GM18861 (cell line): ENCODE results near the gene CLMP.

Experiments used
- ATAC-seq: cut with Tn5 transposase; IDR thresholded peaks from one replicate; pipeline ENCODE4 v1.9.1; 2021; ENCODE audit not compliant: unreplicated experiment

The CLMP gene

DNA sequence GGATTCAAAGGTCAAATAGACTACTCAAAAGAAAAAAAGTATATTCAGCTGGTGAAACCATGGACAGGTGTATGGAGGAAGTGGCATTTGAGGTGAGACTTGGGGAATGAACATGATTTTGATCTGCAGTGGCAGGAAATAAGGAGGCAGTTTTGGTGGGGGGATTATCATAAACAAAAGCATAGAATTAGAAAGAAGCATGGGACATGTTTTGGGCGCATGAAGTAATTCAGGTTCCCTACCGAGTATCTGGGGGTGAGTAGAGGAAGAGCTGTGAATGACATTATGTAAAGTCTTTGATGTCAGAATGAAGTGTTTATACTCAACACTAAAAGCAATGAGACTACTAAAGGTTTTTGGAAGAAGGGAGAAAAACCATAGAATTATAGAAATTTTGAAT lies 3.1 kb downstream of the CLMP start:
- ATAC-seq, result no peak

DNA sequence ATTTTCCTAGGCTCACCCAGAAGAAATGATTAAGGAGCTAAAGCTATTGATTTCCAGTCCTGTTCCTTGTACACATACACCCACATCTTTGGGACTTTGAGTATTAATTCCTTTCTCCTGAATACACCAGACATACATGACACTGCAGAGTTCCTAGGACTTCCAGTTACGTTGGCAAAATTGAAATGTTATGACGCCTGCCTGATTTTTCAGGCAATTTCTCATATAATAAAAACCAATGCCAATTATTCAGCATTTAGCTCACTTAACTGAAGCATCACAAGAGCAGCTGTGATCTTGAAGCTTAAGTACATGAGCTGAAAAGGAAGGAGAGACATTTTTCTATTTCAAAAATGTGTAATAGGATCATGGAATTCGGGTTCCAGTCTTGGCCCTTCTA lies 4.5 kb downstream of the CLMP start:
- ATAC-seq, result no peak

GRCh38 chr11:123188508-123189165 lies 6.4 kb downstream of the CLMP start:
- ATAC-seq, result no peak

DNA sequence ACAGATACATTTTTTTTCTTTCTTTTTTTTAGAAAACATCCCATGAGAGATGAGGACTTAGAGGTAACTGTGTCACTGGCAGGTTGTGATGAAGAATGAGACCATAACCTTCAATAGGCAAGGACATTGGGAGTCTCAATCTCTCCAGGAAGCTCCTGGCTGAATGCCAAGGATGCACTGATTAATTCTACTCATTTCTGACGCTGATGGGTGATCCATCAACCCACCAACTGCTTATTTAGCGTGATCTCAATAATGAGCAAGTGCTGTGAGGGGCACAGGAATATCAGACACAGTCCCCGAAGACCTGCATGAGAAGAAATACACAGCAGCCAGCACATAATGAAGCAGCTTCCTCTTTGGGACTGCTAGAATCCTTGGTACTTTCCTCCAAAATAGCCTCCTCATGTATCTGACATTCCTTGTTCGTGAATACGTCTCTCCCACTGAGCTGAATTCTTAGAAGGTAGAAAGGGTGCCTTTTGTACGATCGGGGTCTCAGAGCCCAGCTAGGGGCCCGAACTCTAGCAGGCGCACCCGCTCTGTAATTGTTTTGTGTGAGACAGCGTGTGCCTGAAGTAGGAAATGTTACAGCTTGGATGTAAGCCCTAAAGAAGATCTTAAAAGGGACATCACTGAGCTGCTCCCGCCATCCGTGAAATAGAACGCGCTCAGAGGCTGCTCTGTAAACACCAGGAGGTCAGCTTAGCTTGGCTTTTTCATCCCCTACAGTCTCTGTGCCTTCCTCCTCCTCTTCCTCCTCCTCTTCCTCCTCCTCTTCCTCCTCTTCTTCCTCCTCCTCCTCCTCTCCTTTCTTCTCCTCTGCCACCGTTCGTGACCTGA lies 7.2 kb downstream of the CLMP start:
- no peak for ATAC-seq

DNA sequence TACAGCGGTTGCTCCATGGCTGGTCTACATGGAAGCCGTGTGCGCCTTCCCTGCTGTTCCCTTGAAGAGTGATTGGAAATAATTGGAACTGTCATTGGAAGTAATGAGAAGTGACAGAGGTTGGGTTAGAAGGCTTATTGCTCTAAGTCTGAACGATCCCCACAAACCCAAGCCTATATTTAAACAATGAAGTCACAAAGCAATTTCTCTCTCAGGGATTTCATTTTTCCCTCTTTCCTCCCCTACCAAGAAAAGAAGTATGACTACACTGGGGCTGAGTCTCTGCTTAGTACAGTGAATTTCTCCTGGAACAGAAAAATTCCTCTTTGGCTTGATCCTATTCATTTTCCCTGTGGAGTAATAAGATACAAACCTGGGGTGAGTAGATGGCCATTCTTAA lies 7.8 kb downstream of the CLMP start:
- no peak for ATAC-seq

- ATAC-seq, result no peak
Observed at GRCh38 chr11:123186286-123186685, 8.8 kb downstream of the CLMP start.

DNA sequence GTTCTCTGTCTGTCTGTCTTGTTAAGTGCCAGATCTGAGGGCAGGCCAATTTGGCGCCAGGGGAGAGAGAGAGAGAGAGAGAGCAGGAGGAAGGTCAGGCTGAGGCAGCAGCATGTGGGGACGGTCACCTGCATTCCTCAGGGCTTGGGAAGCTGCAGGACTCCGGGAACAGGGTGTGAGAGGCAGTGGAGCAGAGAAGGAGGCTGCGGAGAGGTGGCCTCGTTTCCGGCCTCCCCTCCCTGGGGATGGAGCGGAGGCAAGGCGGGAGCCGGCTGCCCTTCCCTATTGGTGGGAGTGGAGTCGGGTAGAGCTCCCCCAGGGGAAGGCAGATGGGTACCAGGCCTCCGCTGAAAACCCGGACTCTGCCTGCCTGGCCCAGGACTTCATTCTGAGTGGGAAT lies 9.7 kb downstream of the CLMP start:
- ATAC-seq, result no peak

DNA sequence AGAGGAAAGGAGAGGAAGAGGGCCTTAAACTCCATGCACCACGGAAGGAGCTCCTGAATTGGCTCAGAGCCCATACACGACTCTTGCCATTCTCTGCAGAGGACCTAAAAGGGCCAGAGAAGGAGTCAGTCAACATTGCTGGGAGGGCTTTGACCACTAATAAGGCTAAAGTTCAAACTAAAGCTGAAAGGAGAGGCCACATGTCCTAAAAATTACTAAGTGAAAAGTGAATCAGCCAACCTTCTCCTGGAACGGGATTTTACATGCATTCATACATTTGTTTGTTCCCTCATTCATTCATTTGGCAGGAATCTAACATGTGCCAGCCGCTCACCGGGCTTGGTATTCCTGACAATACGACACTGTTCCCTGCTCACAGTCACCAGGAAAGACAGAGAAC lies 10.5 kb downstream of the CLMP start:
- no peak for ATAC-seq

- no peak for ATAC-seq
Observed at GRCh38 chr11:123183391-123184099, 11.5 kb downstream of the CLMP start.

- ATAC-seq, result no peak
Observed at GRCh38 chr11:123181767-123182500, 13.1 kb downstream of the CLMP start.

GRCh38 chr11:123181075-123181474 lies 14.0 kb downstream of the CLMP start:
- ATAC-seq, result no peak

DNA sequence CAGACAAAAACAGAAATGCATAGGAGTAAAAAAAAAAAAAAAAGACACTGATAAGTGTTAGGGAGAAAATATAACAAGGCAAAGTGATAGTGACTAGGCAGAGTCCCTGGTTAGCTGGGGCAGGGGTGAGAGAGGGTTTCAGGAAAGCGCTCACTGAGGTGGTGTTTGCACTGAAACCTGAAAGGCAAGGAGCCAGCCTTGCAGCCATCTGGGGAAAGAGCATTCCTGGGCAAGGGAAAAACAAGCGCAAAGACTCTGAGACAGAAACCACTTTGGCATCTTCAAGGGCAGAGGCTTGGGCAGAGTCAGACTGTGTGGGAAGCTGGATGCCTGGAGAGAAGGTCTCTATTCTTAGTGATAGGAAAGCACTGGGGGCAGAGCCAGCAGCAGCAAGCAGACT lies 14.5 kb downstream of the CLMP start:
- no peak for ATAC-seq

DNA sequence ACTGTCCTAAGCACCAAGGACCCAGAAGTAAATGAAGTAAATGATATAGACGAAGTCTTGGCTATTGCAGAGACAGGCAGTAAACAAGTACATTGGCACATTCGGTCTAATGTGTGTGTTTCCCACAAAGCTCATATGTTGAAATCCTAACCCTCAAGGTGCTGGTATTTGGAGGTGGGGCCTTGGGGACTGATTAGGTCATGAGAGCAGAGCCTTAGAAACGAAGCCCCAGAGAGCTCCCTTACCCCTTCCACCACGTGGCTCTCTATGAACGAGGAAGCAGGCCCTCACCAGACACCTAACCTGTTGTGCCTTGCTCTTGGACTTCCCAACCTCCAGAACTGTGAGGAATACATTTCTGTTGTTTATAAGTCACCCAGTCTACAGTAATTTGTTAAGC lies 14.9 kb downstream of the CLMP start:
- ATAC-seq, result no peak

DNA sequence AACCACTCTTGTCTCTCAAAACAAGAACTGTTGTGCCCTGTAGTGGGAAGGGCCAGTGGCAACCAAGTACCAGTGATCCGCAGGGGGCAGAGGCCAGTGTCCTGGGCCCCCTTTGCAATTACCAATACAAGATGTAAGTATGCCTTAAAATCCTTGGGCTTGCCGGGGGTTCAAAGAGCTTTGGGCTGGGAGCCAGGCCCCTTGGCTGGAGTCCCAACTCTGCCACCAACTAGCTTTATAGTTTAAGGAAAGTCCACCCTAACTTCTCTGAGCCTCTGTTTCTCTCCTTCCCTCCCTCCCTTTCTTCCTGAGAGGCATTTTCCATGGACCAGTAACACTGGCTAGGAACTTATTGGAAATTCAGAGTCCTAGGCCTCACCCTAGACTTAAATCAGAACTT lies 15.5 kb downstream of the CLMP start:
- no peak for ATAC-seq

- no peak for ATAC-seq
Observed at GRCh38 chr11:123178186-123178585, 16.9 kb downstream of the CLMP start.

DNA sequence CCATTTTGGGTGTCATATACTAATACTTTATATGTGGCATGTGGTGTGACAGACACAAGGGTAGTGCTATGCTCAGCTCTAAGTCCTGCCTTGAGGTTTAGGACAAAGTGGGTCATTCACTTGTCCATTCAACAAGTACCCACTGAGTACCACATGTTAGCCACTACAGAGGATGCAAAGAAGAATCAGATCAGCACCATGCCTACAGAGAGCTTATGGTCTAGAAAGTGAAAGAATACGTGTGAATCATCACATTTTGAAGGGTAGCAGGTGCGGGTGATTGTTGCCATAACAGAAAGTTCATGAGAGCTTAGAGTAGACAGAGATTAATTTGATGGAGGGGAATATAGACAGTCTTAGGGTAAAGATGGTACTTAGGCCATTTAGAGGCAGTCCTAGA lies 18.3 kb downstream of the CLMP start:
- no peak for ATAC-seq

DNA sequence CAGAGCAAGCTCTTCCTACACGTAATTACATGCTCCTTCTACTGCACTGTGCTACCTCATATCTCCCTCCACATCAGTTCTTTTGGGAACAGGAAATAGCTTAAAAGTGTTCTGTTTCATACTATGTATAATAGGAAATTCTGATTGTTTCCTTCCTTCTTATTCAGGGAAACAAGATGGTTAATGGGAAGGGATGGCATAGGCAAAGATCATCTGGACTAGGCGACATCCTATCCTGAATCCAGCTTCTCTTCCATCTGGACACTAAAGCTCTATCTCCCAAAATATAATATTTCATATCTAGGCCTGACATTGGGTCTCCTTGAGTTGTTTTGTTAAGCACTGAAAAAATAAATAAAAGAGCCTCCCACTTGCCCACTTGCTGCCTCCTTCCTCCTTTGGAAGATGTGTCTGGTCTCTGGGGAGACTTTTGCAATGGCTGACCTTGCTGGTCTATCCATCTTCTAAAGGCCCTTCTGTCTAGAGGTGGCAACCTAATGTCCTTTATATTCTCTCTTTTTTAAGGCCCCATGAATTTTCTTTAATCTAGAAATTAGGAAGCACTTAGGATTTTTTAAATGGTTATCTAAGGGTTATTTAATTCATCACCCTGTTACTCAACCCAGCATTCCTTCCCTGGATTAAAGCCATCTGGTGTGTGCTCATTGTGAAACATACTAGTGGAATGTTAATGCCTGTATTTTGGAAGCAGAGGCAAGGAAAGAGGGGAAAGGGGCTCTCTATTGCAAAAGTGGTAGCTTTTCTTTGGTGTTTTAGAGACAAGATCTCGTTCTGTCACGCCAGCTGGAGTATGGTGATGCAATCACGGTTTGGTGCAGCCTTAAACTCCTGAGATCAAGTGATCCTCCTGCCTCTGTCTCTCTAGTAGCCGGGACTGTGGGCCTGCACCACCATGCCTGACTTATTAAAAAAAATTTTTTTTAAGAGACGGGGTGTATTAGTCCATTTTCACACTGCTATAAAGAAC lies 20.6 kb downstream of the CLMP start:
- no peak for ATAC-seq

GRCh38 chr11:123173856-123174186 lies 21.2 kb downstream of the CLMP start:
- ATAC-seq, result no peak

DNA sequence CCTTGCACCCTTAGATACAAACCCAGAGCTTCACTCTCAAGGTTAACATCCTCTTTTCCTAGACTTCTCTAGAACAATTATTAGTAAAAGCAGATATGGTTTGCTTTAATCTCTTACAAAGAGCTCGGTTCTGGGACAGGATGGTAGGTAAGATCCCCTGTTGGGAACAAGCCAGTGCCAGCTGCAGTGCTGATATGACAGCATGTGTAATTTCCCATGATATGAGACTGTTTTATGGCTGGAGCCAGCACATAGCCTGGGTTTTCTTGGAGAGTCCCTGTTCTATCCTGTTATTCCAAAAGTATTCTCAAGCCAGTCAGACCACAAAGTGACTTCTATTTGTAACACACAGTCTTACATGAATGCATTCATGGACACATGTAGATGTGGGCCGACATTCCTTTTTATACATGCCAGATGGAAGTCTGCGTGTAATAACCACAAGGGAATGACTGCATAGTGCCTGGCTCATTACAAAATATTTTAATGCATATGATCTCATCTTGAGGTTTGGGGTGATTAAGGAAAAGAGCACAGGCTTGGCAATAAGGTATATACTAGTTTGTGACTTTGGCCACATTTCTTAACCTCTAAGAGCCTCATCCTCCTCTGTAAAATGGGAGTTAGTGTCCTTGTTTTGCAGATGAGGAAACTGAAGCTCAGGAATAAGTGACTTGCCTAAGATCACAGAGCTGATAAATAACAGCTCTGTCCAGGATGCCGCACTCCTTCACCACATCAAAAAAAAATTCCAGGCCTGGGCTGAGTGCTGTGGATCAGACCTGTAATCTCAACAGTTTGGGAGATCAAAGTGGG lies 21.8 kb downstream of the CLMP start:
- no peak for ATAC-seq
